BLaER1 treated with 17β-estradiol and CSF1 and Interleukin-3, amounts not matched to agents 10 nM and 100 nM (cell line): Measurements from ENCODE around the gene AKAP12.
"Not testable (repeated sequence)": the region's sequence is repeated elsewhere in the genome, so short reads cannot be mapped to it uniquely, and the experiment has no call there.

ENCODE experiments used
- H3K27ac ChIP-seq, 11 experiments: shearing (Covaris generic); formaldehyde crosslinking; 2 replicates each; pipeline ENCODE4 v1.8.1; 2022
- H3K27me3 ChIP-seq, 11 experiments: shearing (Covaris generic); formaldehyde crosslinking; 2 replicates each; pipeline ENCODE4 v1.8.1; 2022
- H3K36me3 ChIP-seq, 11 experiments: shearing (Covaris generic); formaldehyde crosslinking; 2 replicates each; pipeline ENCODE4 v1.8.1; 2022
- H3K4me1 ChIP-seq, 10 experiments: shearing (Covaris generic); formaldehyde crosslinking; 2 replicates each; pipeline ENCODE4 v1.8.1; 2022
- H3K4me2 ChIP-seq, 11 experiments: shearing (Covaris generic); formaldehyde crosslinking; 2 replicates each; pipeline ENCODE4 v1.8.1; 2022
- H3K4me3 ChIP-seq, 10 experiments: shearing (Covaris generic); formaldehyde crosslinking; 2 replicates each; pipeline ENCODE4 v1.8.1; 2022
- H3K9ac ChIP-seq, 11 experiments: shearing (Covaris generic); formaldehyde crosslinking; 2 replicates each; pipeline ENCODE4 v1.8.1; 2022
- H3K9me3 ChIP-seq, 11 experiments: shearing (Covaris generic); formaldehyde crosslinking; replicated peaks in 1 of 11; 2 replicates each; pipeline ENCODE4 v1.8.1; 2022
- H4K20me1 ChIP-seq, 11 experiments: shearing (Covaris generic); formaldehyde crosslinking; 2 replicates each; pipeline ENCODE4 v1.8.1; 2022
- Cebpa-rat ChIP-seq, 11 experiments: shearing (Covaris generic); IDR thresholded peaks; 2 replicates each; pipeline ENCODE4 v1.8.1; 2022

Gene AKAP12

GRCh38 chr6:151380848-151381205 is 141.1 kb downstream of the AKAP12 start:
- H3K4me3 ChIP-seq, result peak overlapping the region in 5 of 10 experiments; percentile 37 to 56 (median 45); a peak in 7 of 20 replicates
- peak overlapping the region in 10 of 11 experiments; percentile 6 to 71 (median 52); a peak in 13 of 22 replicates for H3K9ac ChIP-seq

GRCh38 chr6:151381722-151382121 is 142.0 kb downstream of the AKAP12 start:
- Histone ChIP-seq H4K20me1 (peaks cover 27 to 98% (median 95%) of the 10 kb centered on the region in 11 experiments; a peak in 21 of 22 replicates), H3K9ac (no peak overlapping the region), H3K27ac (no peak overlapping the region), H3K4me2 (peak overlapping the region in 2 of 11 experiments; percentile 88 to 96; a peak in 3 of 22 replicates), H3K36me3 (peaks cover 0 to 28% (median 20%) of the 10 kb centered on the region in 11 experiments; a peak in 15 of 22 replicates), H3K9me3 (no peaks in the 10 kb centered on the region), H3K4me1 (peaks cover 20 to 39% (median 26%) of the 10 kb centered on the region in 10 experiments), H3K27me3 (peaks cover 0 to 16% (median 10%) of the 10 kb centered on the region in 11 experiments; a peak in 11 of 22 replicates), H3K4me3 (no peak overlapping the region)
- no peak for TF ChIP-seq Cebpa-rat (IDR thresholded peaks at IDR 0.05)

More at GRCh38 chr6:151380848-151381205, 141.1 kb downstream of the AKAP12 start:
- Histone ChIP-seq H3K27me3 (peaks cover 0 to 16% (median 10%) of the 10 kb centered on the region in 11 experiments; a peak in 11 of 22 replicates), H3K4me1 (peaks cover 29 to 44% (median 34%) of the 10 kb centered on the region in 10 experiments), H4K20me1 (peaks cover 31 to 100% (median 96%) of the 10 kb centered on the region in 11 experiments; a peak in 21 of 22 replicates), H3K4me2 (peak overlapping the region; percentile 69 to 98 (median 87)), H3K27ac (peak overlapping the region in 7 of 11 experiments; percentile 13 to 79 (median 73); a peak in 12 of 22 replicates), H3K36me3 (peaks cover 0 to 23% (median 18%) of the 10 kb centered on the region in 11 experiments; a peak in 15 of 22 replicates), H3K9me3 (no peaks in the 10 kb centered on the region)
- no peak for TF ChIP-seq Cebpa-rat (IDR thresholded peaks at IDR 0.05)

- peaks cover 25 to 98% (median 86%) of the 10 kb centered on the region in 11 experiments; a peak in 21 of 22 replicates for H4K20me1 ChIP-seq
- H3K4me3 ChIP-seq, H3K4me2 ChIP-seq, H3K27ac ChIP-seq, H3K9me3 ChIP-seq, H3K9ac ChIP-seq: not testable (repeated sequence)
- H3K36me3 ChIP-seq, result peaks cover 3 to 33% (median 27%) of the 10 kb centered on the region in 11 experiments; a peak in 17 of 22 replicates
- peaks cover 0 to 16% (median 10%) of the 10 kb centered on the region in 11 experiments; a peak in 11 of 22 replicates for H3K27me3 ChIP-seq
- peaks cover 18 to 46% (median 24%) of the 10 kb centered on the region in 10 experiments for H3K4me1 ChIP-seq
These were observed 142.9 kb downstream of the AKAP12 start for GRCh38 chr6:151382631-151383030.

- peaks cover 31 to 60% (median 37%) of the 10 kb centered on the region in 10 experiments for H3K4me1 ChIP-seq
These were observed 144.4 kb downstream of the AKAP12 start for GRCh38 chr6:151384151-151384550.

GRCh38 chr6:151385177-151385576 is 145.4 kb downstream of the AKAP12 start:
- TF ChIP-seq Cebpa-rat (IDR thresholded peaks at IDR 0.05), result no peak
- Histone ChIP-seq H3K36me3 (peaks cover 3 to 40% (median 28%) of the 10 kb centered on the region in 11 experiments; a peak in 17 of 22 replicates), H3K27me3 (no peaks in the 10 kb centered on the region), H3K4me2 (peak overlapping the region in 1 of 11 experiments; percentile 20; a peak in 2 of 22 replicates), H3K9ac (no peak overlapping the region), H3K4me3 (no peak overlapping the region), H3K27ac (no peak overlapping the region), H3K4me1 (peaks cover 26 to 50% (median 28%) of the 10 kb centered on the region in 10 experiments), H3K9me3 (no peaks in the 10 kb centered on the region), H4K20me1 (peaks cover 9 to 92% (median 60%) of the 10 kb centered on the region in 11 experiments; a peak in 20 of 22 replicates)

More at GRCh38 chr6:151384151-151384550, 144.4 kb downstream of the AKAP12 start:
- H3K27me3 ChIP-seq, result 0 out of 22 replicates have a peak, but pooled peaks cover 0 to 5% (median 0%) of the 10 kb centered on the region in 11 experiments
- H3K4me3 ChIP-seq, result no peak overlapping the region
- H3K9me3 ChIP-seq, result no peaks in the 10 kb centered on the region
- peaks cover 3 to 40% (median 28%) of the 10 kb centered on the region in 11 experiments; a peak in 17 of 22 replicates for H3K36me3 ChIP-seq
- peaks cover 11 to 98% (median 70%) of the 10 kb centered on the region in 11 experiments; a peak in 20 of 22 replicates for H4K20me1 ChIP-seq
- no peak overlapping the region for H3K9ac ChIP-seq
- no peak overlapping the region for H3K27ac ChIP-seq
- TF ChIP-seq Cebpa-rat (IDR thresholded peaks at IDR 0.05), result no peak
- no peak overlapping the region for H3K4me2 ChIP-seq

- Histone ChIP-seq H3K27ac (no peak overlapping the region; a peak in 1 of 22 replicates), H3K4me2 (peak overlapping the region in 4 of 11 experiments; percentile 91 to 94 (median 94); a peak in 5 of 22 replicates), H3K4me3 (no peak overlapping the region), H3K9me3 (no peaks in the 10 kb centered on the region), H3K27me3 (no peaks in the 10 kb centered on the region), H3K36me3 (peaks cover 3 to 40% (median 28%) of the 10 kb centered on the region in 11 experiments; a peak in 17 of 22 replicates), H3K9ac (no peak overlapping the region), H4K20me1 (peaks cover 8 to 77% (median 45%) of the 10 kb centered on the region in 11 experiments; a peak in 21 of 22 replicates), H3K4me1 (peaks cover 13 to 36% (median 19%) of the 10 kb centered on the region in 10 experiments)
- no peak for TF ChIP-seq Cebpa-rat (IDR thresholded peaks at IDR 0.05)
These were observed 147.6 kb downstream of the AKAP12 start for GRCh38 chr6:151387175-151387970.

- peak overlapping the region in 9 of 11 experiments; percentile 16 to 100 (median 99); a peak in 6 of 22 replicates for H3K9ac ChIP-seq
- TF ChIP-seq Cebpa-rat (IDR thresholded peaks at IDR 0.05), result no peak
- H3K36me3 ChIP-seq, result peaks cover 3 to 37% (median 25%) of the 10 kb centered on the region in 11 experiments; a peak in 17 of 22 replicates
- H3K27me3 ChIP-seq, result no peaks in the 10 kb centered on the region
- H3K4me1 ChIP-seq, result peaks cover 21 to 44% (median 28%) of the 10 kb centered on the region in 10 experiments
- H3K9me3 ChIP-seq, result no peaks in the 10 kb centered on the region
- H3K4me3 ChIP-seq, result peak overlapping the region in 3 of 10 experiments; percentile 82 to 98 (median 96); a peak in 2 of 20 replicates
- H3K4me2 ChIP-seq, result peak overlapping the region; percentile 76 to 95 (median 91)
- H3K27ac ChIP-seq, result peak overlapping the region in 6 of 11 experiments; percentile 97 to 100 (median 99); a peak in 7 of 22 replicates
- H4K20me1 ChIP-seq, result peaks cover 16 to 78% (median 45%) of the 10 kb centered on the region in 11 experiments
These were observed 148.5 kb downstream of the AKAP12 start for GRCh38 chr6:151388236-151388635.

GRCh38 chr6:151388997-151389617 is 149.3 kb downstream of the AKAP12 start:
- Histone ChIP-seq H3K27ac (peak overlapping the region; percentile 89 to 100 (median 99)), H3K4me3 (peak overlapping the region; percentile 69 to 98 (median 96)), H3K27me3 (no peaks in the 10 kb centered on the region), H3K4me1 (peaks cover 29 to 53% (median 36%) of the 10 kb centered on the region in 10 experiments), H3K9ac (peak overlapping the region; percentile 94 to 100 (median 99)), H3K36me3 (peaks cover 3 to 35% (median 24%) of the 10 kb centered on the region in 11 experiments; a peak in 18 of 22 replicates), H3K9me3 (no peaks in the 10 kb centered on the region), H3K4me2 (peak overlapping the region; percentile 76 to 95 (median 91)), H4K20me1 (peaks cover 25 to 78% (median 45%) of the 10 kb centered on the region in 11 experiments)
- TF ChIP-seq Cebpa-rat (IDR thresholded peaks at IDR 0.05), result no peak
